HEK293 (cell line): Measurements from ENCODE around the gene PDE6B.

ENCODE experiments used
- CTCF ChIA-PET: fragments of 350-600 bp; formaldehyde crosslinking; extraction: SDS; loops from one replicate; lab custom pipeline; 2021; ENCODE audit warnings: antibody characterized with exemption; lab: Yijun Ruan, JAX
- POLR2A ChIA-PET: fragments of 300-600 bp; formaldehyde crosslinking; extraction: SDS; loops from one replicate; lab custom pipeline; 2020; ENCODE audit warnings: antibody characterized with exemption, inconsistent platforms; lab: Yijun Ruan, JAX
- H3K27ac ChIP-seq: fragments of 200-500 bp; sonication (Bioruptor generic); 2 replicates; pipeline ENCODE4 v1.5.1; 2014; ENCODE audit warnings: low read depth, low read length, control low read depth, inconsistent platforms; ENCODE audit errors: extremely low read depth
- H3K36me3 ChIP-seq, 2 experiments: fragments of 200-500 bp in 1 of 2; sonication (Bioruptor generic) in 1 of 2; 1 replicate in 1 of 2; 2 replicates in 1 of 2; pipeline ENCODE4 v1.5.1; 2014 to 2017; ENCODE audit warnings: inconsistent platforms in 2 of 2, low read length in 2 of 2; ENCODE audit not compliant: control insufficient read depth in 2 of 2, insufficient read depth in 1 of 2
- H3K4me1 ChIP-seq: fragments of 200-500 bp; sonication (Bioruptor generic); 2 replicates; pipeline ENCODE4 v1.5.1; 2014; ENCODE audit warnings: mild to moderate bottlenecking, low read length, inconsistent platforms; ENCODE audit not compliant: control insufficient read depth, insufficient read depth
- H3K4me3 ChIP-seq: 2 replicates; pipeline ENCODE4 v1.5.1; 2011; ENCODE audit warnings: low read depth, mild to moderate bottlenecking, control low read depth, low read length, moderate library complexity
- H3K9me3 ChIP-seq: fragments of 200-500 bp; sonication (Bioruptor generic); 2 replicates; pipeline ENCODE4 v1.5.1; 2014; ENCODE audit warnings: low read depth, low read length, inconsistent platforms; ENCODE audit not compliant: control insufficient read depth, insufficient read depth
- OSR2 ChIP-seq: fragments of 450-650 bp; formaldehyde crosslinking; IDR thresholded peaks from 2 replicates; pipeline ENCODE4 v1.5.1; 2016; ENCODE audit warnings: missing biosample characterization, missing genetic modification characterization
- PRDM1 ChIP-seq: fragments of 450-650 bp; formaldehyde crosslinking; IDR thresholded peaks from 2 replicates; pipeline ENCODE4; 2016; ENCODE audit warnings: missing biosample characterization, missing genetic modification characterization
- RBAK ChIP-seq: fragments of 450-650 bp; formaldehyde crosslinking; IDR thresholded peaks from 2 replicates; pipeline ENCODE4 v1.5.1; 2016; ENCODE audit warnings: missing biosample characterization, missing genetic modification characterization
- SALL2 ChIP-seq: fragments of 450-650 bp; formaldehyde crosslinking; IDR thresholded peaks from 2 replicates; pipeline ENCODE4 v1.5.0; 2017; ENCODE audit warnings: missing biosample characterization, mild to moderate bottlenecking, missing genetic modification characterization, borderline replicate concordance
- ZBTB1 ChIP-seq: fragments of 450-650 bp; formaldehyde crosslinking; IDR thresholded peaks from 2 replicates; pipeline ENCODE4 v1.5.1; 2016; ENCODE audit warnings: missing biosample characterization, missing genetic modification characterization
- ZFP37 ChIP-seq: fragments of 450-650 bp; formaldehyde crosslinking; IDR thresholded peaks from 2 replicates; pipeline ENCODE4 v1.5.1; 2016; ENCODE audit warnings: missing biosample characterization, missing genetic modification characterization
- ZNF169 ChIP-seq: fragments of 450-650 bp; formaldehyde crosslinking; IDR thresholded peaks from 2 replicates; pipeline ENCODE4 v1.5.1; 2016; ENCODE audit warnings: missing biosample characterization, missing genetic modification characterization
- ZNF2 ChIP-seq: fragments of 450-650 bp; formaldehyde crosslinking; IDR thresholded peaks from 2 replicates; pipeline ENCODE4 v1.5.1; 2016; ENCODE audit warnings: missing biosample characterization, missing genetic modification characterization
- ZNF221 ChIP-seq: fragments of 450-650 bp; formaldehyde crosslinking; IDR thresholded peaks from 2 replicates; pipeline ENCODE4 v1.5.1; 2017; ENCODE audit warnings: missing biosample characterization, missing genetic modification characterization, borderline replicate concordance
- ZNF311 ChIP-seq: fragments of 450-650 bp; formaldehyde crosslinking; IDR thresholded peaks from 2 replicates; pipeline ENCODE4 v1.5.1; 2017; ENCODE audit warnings: missing biosample characterization, missing genetic modification characterization, borderline replicate concordance
- ZNF549 ChIP-seq: fragments of 450-650 bp; IDR thresholded peaks from 2 replicates; pipeline ENCODE4 v1.5.1; 2018; ENCODE audit warnings: missing biosample characterization, missing genetic modification characterization, mild to moderate bottlenecking, inconsistent platforms, moderate library complexity
- ZNF555 ChIP-seq: fragments of 450-650 bp; formaldehyde crosslinking; conservative IDR thresholded peaks from 2 replicates; pipeline ENCODE4 v1.5.1; 2017; ENCODE audit warnings: missing biosample characterization, mild to moderate bottlenecking, missing genetic modification characterization, inconsistent platforms
- ZNF629 ChIP-seq: fragments of 450-650 bp; formaldehyde crosslinking; IDR thresholded peaks from 2 replicates; pipeline ENCODE4 v1.5.1; 2017; ENCODE audit warnings: missing biosample characterization, missing genetic modification characterization
- ZNF776 ChIP-seq: fragments of 450-650 bp; formaldehyde crosslinking; IDR thresholded peaks from 2 replicates; pipeline ENCODE4 v1.5.0; 2017; ENCODE audit warnings: missing biosample characterization, missing genetic modification characterization, borderline replicate concordance
- TF ChIP-seq, protein P1 (sequence below): fragments of 450-650 bp; formaldehyde crosslinking; IDR thresholded peaks from 2 replicates; pipeline ENCODE4 v1.5.1; 2016; ENCODE audit warnings: missing biosample characterization, missing genetic modification characterization
- TF ChIP-seq, protein P2 (sequence below): fragments of 450-650 bp; formaldehyde crosslinking; optimal IDR thresholded peaks from 2 replicates; pipeline ENCODE3; 2016; ENCODE audit warnings: missing biosample characterization, mild to moderate bottlenecking, missing genetic modification characterization
- TF ChIP-seq, protein P3 (sequence below): fragments of 450-650 bp; formaldehyde crosslinking; IDR thresholded peaks from 2 replicates; pipeline ENCODE4 v1.5.1; 2017; ENCODE audit warnings: missing biosample characterization, missing genetic modification characterization
- TF ChIP-seq, protein P4 (sequence below): fragments of 450-650 bp; formaldehyde crosslinking; IDR thresholded peaks from 2 replicates; pipeline ENCODE4 v1.5.1; 2017; ENCODE audit warnings: missing biosample characterization, mild to moderate bottlenecking, missing genetic modification characterization, moderate library complexity
- TF ChIP-seq, protein P5 (sequence below): fragments of 450-650 bp; IDR thresholded peaks from 2 replicates; pipeline ENCODE4 v1.5.1; 2018; ENCODE audit warnings: missing biosample characterization, missing genetic modification characterization
- TF ChIP-seq, protein P6 (sequence below): fragments of 450-650 bp; formaldehyde crosslinking; IDR thresholded peaks from 2 replicates; pipeline ENCODE4 v1.5.1; 2016; ENCODE audit warnings: missing biosample characterization, missing genetic modification characterization
- TF ChIP-seq, protein P7 (sequence below): fragments of 450-650 bp; formaldehyde crosslinking; IDR thresholded peaks from 2 replicates; pipeline ENCODE4 v1.5.1; 2016; ENCODE audit warnings: missing biosample characterization, missing genetic modification characterization

PDE6B gene

DNA sequence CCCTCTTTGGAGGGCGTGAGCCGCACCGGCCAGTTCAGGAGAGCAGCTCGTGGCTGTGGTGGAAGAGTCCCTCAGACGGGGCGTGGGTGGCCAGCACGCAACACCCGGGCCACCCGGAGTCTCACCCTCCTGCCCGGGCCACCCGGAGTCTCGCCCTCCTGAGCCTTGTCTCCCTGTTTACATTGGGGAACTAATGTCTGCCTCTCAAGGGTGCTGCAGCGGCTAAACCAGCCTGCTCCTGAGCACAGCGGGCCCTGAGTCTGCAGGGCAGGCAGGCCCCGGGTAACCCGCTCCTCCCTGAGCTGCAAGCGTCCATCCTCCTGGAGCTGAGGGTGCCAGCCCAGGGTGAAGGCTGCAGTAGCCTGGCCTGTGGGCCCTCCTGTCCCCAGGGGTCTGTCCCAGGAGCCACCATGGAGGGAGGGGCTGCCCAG lies 3.0 kb downstream of the PDE6B start:
- TF ChIP-seq, protein P1, sequence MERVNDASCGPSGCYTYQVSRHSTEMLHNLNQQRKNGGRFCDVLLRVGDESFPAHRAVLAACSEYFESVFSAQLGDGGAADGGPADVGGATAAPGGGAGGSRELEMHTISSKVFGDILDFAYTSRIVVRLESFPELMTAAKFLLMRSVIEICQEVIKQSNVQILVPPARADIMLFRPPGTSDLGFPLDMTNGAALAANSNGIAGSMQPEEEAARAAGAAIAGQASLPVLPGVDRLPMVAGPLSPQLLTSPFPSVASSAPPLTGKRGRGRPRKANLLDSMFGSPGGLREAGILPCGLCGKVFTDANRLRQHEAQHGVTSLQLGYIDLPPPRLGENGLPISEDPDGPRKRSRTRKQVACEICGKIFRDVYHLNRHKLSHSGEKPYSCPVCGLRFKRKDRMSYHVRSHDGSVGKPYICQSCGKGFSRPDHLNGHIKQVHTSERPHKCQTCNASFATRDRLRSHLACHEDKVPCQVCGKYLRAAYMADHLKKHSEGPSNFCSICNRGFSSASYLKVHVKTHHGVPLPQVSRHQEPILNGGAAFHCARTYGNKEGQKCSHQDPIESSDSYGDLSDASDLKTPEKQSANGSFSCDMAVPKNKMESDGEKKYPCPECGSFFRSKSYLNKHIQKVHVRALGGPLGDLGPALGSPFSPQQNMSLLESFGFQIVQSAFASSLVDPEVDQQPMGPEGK, result no peak
- TF ChIP-seq, protein P2, sequence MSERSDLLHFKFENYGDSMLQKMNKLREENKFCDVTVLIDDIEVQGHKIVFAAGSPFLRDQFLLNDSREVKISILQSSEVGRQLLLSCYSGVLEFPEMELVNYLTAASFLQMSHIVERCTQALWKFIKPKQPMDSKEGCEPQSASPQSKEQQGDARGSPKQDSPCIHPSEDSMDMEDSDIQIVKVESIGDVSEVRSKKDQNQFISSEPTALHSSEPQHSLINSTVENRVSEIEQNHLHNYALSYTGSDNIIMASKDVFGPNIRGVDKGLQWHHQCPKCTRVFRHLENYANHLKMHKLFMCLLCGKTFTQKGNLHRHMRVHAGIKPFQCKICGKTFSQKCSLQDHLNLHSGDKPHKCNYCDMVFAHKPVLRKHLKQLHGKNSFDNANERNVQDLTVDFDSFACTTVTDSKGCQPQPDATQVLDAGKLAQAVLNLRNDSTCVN (tag by site-specific recombination), result no peak
- TF ChIP-seq, protein P3, sequence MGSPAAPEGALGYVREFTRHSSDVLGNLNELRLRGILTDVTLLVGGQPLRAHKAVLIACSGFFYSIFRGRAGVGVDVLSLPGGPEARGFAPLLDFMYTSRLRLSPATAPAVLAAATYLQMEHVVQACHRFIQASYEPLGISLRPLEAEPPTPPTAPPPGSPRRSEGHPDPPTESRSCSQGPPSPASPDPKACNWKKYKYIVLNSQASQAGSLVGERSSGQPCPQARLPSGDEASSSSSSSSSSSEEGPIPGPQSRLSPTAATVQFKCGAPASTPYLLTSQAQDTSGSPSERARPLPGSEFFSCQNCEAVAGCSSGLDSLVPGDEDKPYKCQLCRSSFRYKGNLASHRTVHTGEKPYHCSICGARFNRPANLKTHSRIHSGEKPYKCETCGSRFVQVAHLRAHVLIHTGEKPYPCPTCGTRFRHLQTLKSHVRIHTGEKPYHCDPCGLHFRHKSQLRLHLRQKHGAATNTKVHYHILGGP (tag by site-specific recombination), result no peak
- TF ChIP-seq ZNF2 (tag by site-specific recombination) (no peak), OSR2 (tag by site-specific recombination) (no peak), ZNF555 (no peak), ZNF629 (tag by site-specific recombination) (no peak), ZBTB1 (tag by site-specific recombination) (no peak)
- TF ChIP-seq, protein P4, sequence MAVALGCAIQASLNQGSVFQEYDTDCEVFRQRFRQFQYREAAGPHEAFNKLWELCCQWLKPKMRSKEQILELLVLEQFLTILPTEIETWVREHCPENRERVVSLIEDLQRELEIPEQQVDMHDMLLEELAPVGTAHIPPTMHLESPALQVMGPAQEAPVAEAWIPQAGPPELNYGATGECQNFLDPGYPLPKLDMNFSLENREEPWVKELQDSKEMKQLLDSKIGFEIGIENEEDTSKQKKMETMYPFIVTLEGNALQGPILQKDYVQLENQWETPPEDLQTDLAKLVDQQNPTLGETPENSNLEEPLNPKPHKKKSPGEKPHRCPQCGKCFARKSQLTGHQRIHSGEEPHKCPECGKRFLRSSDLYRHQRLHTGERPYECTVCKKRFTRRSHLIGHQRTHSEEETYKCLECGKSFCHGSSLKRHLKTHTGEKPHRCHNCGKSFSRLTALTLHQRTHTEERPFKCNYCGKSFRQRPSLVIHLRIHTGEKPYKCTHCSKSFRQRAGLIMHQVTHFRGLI (tag by site-specific recombination), result no peak
- ChIA-PET CTCF (no interaction called here), POLR2A (no interaction called here)
- Histone ChIP-seq H3K9me3 (no peaks in the 10 kb centered on the region), H3K36me3 (no peaks in the 10 kb centered on the region), H3K4me3 (no peak overlapping the region), H3K27ac (no peak overlapping the region), H3K4me1 (no peaks in the 10 kb centered on the region)

DNA sequence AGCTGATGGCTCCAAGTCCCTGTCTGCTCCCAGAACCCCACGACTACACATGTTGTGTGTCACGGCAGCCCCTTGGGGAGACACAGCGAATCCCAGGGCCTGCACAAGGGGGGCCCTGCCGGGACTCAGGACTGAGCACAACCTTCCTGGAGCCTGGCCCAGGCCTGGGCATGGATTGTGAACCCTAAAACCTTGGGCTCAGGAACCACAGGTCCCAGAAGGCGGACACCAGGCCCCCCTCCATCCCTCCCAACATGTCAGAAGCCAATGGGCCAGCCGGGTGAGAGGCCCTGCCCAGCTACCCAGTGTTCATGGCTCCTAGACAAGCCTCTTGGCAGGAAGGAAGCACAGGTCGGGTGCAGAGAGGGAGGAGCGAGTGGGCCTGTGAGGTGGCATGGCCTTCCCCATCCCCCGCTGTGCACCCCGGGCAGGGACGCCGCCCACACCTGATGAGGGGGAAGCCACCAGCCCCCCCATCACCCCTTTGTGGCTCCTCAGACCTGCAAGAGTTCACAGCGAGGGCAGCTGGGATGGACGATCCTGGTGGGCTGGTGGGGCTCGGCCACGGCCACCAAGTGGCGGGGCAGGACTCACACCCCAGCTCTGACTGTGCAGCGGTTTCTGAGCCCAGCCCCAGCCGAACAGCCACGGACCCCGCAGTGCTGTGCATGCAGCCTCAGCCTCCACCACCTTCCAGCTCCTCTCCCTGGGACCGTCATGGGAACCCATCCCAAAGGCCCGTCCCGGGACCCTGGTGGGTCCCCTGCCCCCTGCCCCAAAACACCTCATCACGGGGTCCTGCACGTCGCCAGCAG lies 3.7 kb downstream of the PDE6B start:
- ChIA-PET POLR2A (no interaction called here), CTCF (no interaction called here)
- Histone ChIP-seq H3K4me1 (no peaks in the 10 kb centered on the region), H3K27ac (no peak overlapping the region), H3K4me3 (no peak overlapping the region), H3K9me3 (no peaks in the 10 kb centered on the region), H3K36me3 (no peaks in the 10 kb centered on the region)
- TF ChIP-seq PRDM1 (no peak), ZNF776 (tag by site-specific recombination) (no peak), ZNF169 (tag by site-specific recombination) (no peak)

DNA sequence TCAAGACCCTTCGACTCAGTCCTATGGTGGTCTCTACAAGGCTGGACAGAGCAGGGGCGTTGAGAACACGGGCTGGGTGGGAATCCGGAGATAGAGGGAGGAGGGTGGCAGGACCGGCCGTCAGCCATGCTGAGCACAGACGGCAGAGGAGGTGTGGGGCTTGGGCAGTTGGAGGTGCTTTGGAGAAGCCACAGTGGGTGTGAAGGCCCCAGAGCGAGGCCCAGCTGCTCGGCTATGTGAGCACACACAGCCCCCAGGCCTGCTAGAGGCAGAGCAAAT lies 4.2 kb downstream of the PDE6B start:
- H3K27ac ChIP-seq, result no peak overlapping the region
- POLR2A ChIA-PET, result no interaction called here
- H3K4me1 ChIP-seq, result no peaks in the 10 kb centered on the region
- H3K9me3 ChIP-seq, result no peaks in the 10 kb centered on the region
- CTCF ChIA-PET, result no interaction called here
- H3K36me3 ChIP-seq, result no peaks in the 10 kb centered on the region
- no peak overlapping the region for H3K4me3 ChIP-seq
- TF ChIP-seq ZNF311 (tag by site-specific recombination), result no peak
- no peak for TF ChIP-seq SALL2 (tag by site-specific recombination)
- TF ChIP-seq ZNF549 (tag by site-specific recombination), result no peak
- TF ChIP-seq ZNF221, result no peak
- TF ChIP-seq, protein P5, sequence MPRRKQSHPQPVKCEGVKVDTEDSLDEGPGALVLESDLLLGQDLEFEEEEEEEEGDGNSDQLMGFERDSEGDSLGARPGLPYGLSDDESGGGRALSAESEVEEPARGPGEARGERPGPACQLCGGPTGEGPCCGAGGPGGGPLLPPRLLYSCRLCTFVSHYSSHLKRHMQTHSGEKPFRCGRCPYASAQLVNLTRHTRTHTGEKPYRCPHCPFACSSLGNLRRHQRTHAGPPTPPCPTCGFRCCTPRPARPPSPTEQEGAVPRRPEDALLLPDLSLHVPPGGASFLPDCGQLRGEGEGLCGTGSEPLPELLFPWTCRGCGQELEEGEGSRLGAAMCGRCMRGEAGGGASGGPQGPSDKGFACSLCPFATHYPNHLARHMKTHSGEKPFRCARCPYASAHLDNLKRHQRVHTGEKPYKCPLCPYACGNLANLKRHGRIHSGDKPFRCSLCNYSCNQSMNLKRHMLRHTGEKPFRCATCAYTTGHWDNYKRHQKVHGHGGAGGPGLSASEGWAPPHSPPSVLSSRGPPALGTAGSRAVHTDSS, result no peak
- no peak for TF ChIP-seq ZFP37 (tag by site-specific recombination)
- TF ChIP-seq, protein P6, sequence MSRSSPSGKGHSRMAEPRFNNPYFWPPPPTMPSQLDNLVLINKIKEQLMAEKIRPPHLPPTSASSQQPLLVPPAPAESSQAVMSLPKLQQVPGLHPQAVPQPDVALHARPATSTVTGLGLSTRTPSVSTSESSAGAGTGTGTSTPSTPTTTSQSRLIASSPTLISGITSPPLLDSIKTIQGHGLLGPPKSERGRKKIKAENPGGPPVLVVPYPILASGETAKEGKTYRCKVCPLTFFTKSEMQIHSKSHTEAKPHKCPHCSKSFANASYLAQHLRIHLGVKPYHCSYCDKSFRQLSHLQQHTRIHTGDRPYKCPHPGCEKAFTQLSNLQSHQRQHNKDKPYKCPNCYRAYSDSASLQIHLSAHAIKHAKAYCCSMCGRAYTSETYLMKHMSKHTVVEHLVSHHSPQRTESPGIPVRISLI (tag by site-specific recombination), result no peak
- no peak for TF ChIP-seq RBAK
- TF ChIP-seq, protein P7, sequence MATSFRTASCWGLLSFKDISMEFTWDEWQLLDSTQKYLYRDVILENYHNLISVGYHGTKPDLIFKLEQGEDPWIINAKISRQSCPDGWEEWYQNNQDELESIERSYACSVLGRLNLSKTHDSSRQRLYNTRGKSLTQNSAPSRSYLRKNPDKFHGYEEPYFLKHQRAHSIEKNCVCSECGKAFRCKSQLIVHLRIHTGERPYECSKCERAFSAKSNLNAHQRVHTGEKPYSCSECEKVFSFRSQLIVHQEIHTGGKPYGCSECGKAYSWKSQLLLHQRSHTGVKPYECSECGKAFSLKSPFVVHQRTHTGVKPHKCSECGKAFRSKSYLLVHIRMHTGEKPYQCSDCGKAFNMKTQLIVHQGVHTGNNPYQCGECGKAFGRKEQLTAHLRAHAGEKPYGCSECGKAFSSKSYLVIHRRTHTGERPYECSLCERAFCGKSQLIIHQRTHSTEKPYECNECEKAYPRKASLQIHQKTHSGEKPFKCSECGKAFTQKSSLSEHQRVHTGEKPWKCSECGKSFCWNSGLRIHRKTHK (tag by site-specific recombination), result no peak
